ENCODE measurements around the gene IMP3. TPM values are rescaled to one million over a fixed set of nuclear protein-coding genes. Genes with fewer than 3 reads are reported as not detected.
"Not testable (repeated sequence)": the region's sequence is repeated elsewhere in the genome, so short reads cannot be mapped to it uniquely, and the experiment has no call there.

The IMP3 gene
- total and polyA plus RNA-seq, 8 donors, result 38.6 to 69.9 (median 45.1) TPM

DNA sequence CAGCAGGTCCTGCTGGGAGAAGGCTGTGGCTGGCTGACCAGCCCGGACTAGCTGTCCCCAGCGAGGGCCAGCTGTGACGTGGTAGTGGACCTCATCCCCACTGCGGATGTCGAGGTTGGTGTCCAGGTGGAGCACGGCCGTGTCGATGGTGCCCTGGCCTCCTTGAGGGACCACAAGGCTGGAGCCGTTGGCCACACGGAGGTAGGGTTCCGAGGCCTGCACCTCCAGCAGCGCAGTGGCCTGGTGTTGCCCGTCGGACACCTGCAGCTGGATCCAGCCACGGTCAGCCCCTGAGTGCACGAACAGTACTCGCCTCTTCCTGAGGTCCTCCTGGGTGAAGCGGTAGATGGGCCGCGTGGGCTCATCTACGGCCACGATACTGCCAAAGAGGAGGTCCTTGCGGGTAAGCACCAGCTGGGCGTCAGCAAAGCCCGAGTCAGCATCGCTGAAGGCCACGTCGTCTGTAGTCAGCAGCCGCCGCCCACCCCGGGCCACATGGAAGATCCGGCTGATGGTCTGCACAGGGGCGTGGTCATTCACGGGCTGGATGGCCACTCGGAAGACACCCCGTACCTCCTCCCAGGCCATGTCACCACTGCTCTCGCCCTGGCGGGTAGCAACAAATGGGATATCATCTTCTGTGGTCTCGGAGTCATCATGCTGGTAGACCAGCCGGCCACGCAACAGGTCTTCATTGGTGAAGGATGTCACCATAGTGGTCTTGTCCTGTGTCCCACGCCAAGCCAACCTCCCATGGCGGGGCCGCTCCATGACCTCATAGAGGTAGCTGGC, 47.7 kb upstream of the IMP3 start:
- intact Hi-C loops (cut with DNase I), result loop anchor here in 1 of 2 donors (10.0 kb wide), 1 partner anchor 117 kb away; no protein-coding TSS in a partner anchor
- H3K4me1 ChIP-seq, result peaks cover 0 to 7% of the 10 kb centered on the region in 2 donors
- H3K9me3 ChIP-seq, result no peaks in the 10 kb centered on the region
- no peak for DNase-seq
- no peak overlapping the region for H3K4me3 ChIP-seq
- no peaks in the 10 kb centered on the region for H3K27me3 ChIP-seq
- no peaks in the 10 kb centered on the region for H3K36me3 ChIP-seq
- no peak for ATAC-seq
- no peak overlapping the region for H3K27ac ChIP-seq
- TF ChIP-seq, protein P1, sequence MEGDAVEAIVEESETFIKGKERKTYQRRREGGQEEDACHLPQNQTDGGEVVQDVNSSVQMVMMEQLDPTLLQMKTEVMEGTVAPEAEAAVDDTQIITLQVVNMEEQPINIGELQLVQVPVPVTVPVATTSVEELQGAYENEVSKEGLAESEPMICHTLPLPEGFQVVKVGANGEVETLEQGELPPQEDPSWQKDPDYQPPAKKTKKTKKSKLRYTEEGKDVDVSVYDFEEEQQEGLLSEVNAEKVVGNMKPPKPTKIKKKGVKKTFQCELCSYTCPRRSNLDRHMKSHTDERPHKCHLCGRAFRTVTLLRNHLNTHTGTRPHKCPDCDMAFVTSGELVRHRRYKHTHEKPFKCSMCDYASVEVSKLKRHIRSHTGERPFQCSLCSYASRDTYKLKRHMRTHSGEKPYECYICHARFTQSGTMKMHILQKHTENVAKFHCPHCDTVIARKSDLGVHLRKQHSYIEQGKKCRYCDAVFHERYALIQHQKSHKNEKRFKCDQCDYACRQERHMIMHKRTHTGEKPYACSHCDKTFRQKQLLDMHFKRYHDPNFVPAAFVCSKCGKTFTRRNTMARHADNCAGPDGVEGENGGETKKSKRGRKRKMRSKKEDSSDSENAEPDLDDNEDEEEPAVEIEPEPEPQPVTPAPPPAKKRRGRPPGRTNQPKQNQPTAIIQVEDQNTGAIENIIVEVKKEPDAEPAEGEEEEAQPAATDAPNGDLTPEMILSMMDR (IDR thresholded peaks at IDR 0.05), result no peak

DNA sequence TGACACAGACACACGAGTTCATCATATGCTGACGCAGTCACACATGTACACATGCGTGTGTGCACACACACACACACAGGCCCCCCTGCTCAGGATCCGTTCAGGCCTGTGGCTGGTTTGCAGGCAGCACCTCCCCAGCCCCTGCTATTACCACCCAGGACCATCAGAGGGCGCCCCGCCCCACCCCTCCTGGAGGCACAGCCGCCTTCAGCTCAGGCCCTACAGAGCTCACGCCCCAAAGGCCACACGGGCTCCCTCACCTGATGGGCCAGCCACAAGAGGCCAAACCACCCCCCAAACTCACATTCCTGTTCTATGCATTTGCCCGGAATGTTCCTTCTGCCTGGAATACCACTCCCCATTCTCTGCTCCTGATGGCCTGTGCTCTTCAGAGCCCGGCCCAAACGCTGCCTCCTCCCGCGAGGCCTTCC, 46.2 kb upstream of the IMP3 start:
- not testable (repeated sequence) for H3K27ac ChIP-seq, H3K36me3 ChIP-seq, H3K9me3 ChIP-seq, H3K4me3 ChIP-seq, H3K27me3 ChIP-seq, H3K4me1 ChIP-seq
- TF ChIP-seq, protein P1 (IDR thresholded peaks at IDR 0.05), result peak; percentile 72 to 78
- DNase-seq, result peak in 3 of 4 donors; percentile 69 to 93 (median 76)
- intact Hi-C loops (cut with DNase I), result loop anchor here in 1 of 2 donors (10.0 kb wide), 1 partner anchor 119 kb away; no protein-coding TSS in a partner anchor
- ATAC-seq, result peak; percentile 94

DNA sequence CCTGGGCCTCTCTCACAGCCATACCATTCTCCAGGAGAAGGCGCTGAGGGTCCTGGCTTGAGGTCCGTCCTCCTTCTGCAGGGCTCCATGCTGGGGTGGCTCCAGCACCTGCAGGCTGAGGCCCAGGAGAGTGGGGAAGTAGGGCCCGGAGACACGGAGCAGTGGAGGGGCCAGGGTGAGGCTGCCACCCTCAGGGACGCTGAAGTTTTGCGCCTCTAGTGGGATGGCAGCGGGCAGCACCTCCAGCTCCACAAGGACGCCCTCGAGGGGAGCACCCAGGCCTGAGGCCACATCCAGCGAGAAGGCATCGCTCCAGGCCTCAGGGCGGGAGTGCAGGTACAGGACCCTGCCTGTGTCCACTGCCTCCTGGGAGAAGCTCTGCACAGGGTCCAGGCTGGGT, 45.2 kb upstream of the IMP3 start:
- Histone ChIP-seq H3K9me3 (no peaks in the 10 kb centered on the region), H3K27me3 (no peaks in the 10 kb centered on the region), H3K27ac (no peak overlapping the region), H3K36me3 (no peaks in the 10 kb centered on the region), H3K4me3 (no peak overlapping the region), H3K4me1 (peaks cover 0 to 7% of the 10 kb centered on the region in 2 donors)
- DNase-seq, result no peak
- TF ChIP-seq, protein P1 (IDR thresholded peaks at IDR 0.05), result no peak
- intact Hi-C loops (cut with DNase I), result loop anchor here in 1 of 2 donors (10.0 kb wide), 1 partner anchor 120 kb away; no protein-coding TSS in a partner anchor
- no peak for ATAC-seq

DNA sequence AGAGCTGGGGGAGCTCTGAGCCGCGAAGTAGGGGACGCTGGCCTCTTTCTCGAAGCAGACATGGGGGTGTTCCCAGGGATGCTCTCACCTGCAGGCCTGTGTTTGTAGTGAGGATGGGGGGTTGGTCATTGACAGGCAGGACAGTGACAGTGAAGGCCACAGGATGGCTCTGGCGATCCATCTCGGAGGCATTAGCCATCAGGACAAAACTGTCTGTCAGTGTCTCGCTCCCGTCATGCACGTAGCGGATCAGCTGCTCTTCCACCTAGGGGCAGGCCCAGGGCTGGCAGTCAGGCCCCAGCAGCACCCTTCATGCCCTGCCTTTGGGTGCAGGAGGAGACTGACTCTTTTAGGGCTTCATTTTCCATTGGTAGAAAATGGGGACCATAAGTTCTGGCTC, 44.6 kb upstream of the IMP3 start:
- H3K4me1 ChIP-seq, result peaks cover 0 to 7% of the 10 kb centered on the region in 2 donors
- TF ChIP-seq, protein P1 (IDR thresholded peaks at IDR 0.05), result no peak
- no peak for DNase-seq
- intact Hi-C loops (cut with DNase I), result loop anchor here in 1 of 2 donors (10.0 kb wide), 1 partner anchor 120 kb away; no protein-coding TSS in a partner anchor
- no peaks in the 10 kb centered on the region for H3K27me3 ChIP-seq
- no peak for ATAC-seq
- H3K36me3 ChIP-seq, result no peaks in the 10 kb centered on the region
- no peak overlapping the region for H3K4me3 ChIP-seq
- no peaks in the 10 kb centered on the region for H3K9me3 ChIP-seq
- H3K27ac ChIP-seq, result no peak overlapping the region

DNA sequence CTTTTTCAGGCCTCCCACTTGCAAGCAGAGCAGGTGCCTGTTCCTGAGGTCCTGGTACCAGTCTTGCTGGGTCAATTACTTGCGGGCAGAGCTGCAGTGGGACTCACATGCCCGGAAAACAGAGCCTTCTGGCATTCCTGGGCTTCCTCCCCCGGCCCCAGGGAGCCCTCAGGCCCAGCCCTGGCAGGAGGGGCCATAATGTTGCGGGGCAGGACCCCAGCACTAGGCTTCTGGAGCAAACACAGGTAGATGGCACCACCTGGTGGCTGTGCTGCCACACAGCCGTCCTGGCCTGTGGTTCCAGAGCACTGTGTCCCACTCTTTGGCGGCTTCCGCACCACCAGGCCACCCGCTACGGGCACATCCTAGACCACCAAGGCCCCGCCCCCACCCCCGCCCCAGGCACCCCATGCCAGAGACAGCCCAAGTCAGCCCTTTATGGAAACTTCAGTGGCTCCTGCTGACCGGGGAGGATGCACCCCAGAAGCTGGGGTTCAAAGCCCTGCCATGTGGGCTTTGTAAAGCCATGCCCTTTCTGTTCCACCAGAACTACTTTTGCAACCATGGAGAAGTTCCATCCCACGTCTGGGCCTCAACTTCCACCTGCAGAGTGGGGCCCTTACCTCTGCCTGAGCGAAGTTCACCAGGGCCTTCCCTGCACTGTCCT, 43.8 kb upstream of the IMP3 start:
- H3K27me3 ChIP-seq, H3K9me3 ChIP-seq, H3K4me3 ChIP-seq, H3K27ac ChIP-seq, H3K36me3 ChIP-seq, H3K4me1 ChIP-seq: not testable (repeated sequence)
- DNase-seq (peak in 2 of 4 donors; percentile 40 to 68), ATAC-seq (peak; percentile 78)
- TF ChIP-seq, protein P1 (IDR thresholded peaks at IDR 0.05), result peak; percentile 67 to 82
- intact Hi-C loops (cut with DNase I), result loop anchor here in 1 of 2 donors (10.0 kb wide), 1 partner anchor 121 kb away; no protein-coding TSS in a partner anchor

Measured in left lung (tissue), 10 donors.